Fibroblast of lung (primary cell): ENCODE data around the gene KCNQ4.

ENCODE experiments used
- EZH2 ChIP-seq: IDR thresholded peaks from 2 replicates; pipeline ENCODE4 v1.5.1; 2012; ENCODE audit warnings: low read length, control low read depth, mild to moderate bottlenecking; ENCODE audit errors: missing control alignments
- TF ChIP-seq, protein P1 (sequence below), 2 donors: IDR thresholded peaks in 1 of 2; conservative IDR thresholded peaks in 1 of 2; 1 replicate in 1 of 2; 2 replicates in 1 of 2; pipeline ENCODE4 v1.5.1; 2011 to 2012; ENCODE audit warnings: low read length in 2 of 2, control low read depth in 1 of 2, inconsistent platforms in 1 of 2, low read depth in 1 of 2, mild to moderate bottlenecking in 1 of 2

DNA sequence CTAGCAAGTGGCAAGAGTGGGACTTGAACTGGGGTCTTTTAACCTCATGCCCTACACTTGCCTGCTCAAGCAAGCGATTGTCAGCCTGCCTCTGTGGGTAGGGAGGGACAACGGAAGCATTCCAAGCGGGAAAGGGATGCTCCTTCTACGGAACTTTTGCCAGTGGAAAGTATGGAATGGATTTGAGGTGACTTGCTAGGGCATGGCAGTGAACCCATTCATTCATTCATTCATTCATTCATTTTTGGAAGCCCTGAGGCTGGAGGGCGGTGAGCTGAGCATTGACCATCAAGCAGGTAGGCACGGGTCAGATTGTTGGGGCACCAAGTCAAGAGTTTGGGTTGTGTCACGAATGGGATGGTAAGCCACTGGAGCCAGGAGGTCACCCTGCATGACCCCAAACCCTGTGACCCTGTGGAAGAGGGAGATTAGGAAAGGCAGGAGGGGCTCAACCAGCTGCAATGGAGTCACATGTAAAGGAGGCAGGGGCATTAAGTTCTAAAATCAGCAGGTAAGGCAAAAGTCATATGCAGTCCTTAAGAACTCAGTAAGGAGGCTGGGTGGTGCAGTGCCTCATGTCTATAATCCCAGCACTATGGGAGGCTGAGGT is 90.4 kb downstream of the KCNQ4 start:
- TF ChIP-seq, protein P1, sequence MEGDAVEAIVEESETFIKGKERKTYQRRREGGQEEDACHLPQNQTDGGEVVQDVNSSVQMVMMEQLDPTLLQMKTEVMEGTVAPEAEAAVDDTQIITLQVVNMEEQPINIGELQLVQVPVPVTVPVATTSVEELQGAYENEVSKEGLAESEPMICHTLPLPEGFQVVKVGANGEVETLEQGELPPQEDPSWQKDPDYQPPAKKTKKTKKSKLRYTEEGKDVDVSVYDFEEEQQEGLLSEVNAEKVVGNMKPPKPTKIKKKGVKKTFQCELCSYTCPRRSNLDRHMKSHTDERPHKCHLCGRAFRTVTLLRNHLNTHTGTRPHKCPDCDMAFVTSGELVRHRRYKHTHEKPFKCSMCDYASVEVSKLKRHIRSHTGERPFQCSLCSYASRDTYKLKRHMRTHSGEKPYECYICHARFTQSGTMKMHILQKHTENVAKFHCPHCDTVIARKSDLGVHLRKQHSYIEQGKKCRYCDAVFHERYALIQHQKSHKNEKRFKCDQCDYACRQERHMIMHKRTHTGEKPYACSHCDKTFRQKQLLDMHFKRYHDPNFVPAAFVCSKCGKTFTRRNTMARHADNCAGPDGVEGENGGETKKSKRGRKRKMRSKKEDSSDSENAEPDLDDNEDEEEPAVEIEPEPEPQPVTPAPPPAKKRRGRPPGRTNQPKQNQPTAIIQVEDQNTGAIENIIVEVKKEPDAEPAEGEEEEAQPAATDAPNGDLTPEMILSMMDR (conservative IDR thresholded peaks at IDR 0.05 in 1 of 2, IDR thresholded peaks at IDR 0.05 in 1 of 2; ENCODE audit: low read depth in 1 of 2, low read length in 2 of 2), result no peak
- TF ChIP-seq EZH2, result no peak
